Vagina (tissue), 2 donors: ENCODE data around the gene BNC1.

Experiments used
- POLR2A ChIP-seq, 2 donors: fragments of 450-650 bp; IDR thresholded peaks; one replicate each; pipeline ENCODE4 v1.6.1; 2017; ENCODE audit warnings: antibody characterized with exemption in 2 of 2, mild to moderate bottlenecking in 2 of 2, moderate library complexity in 2 of 2
- TF ChIP-seq, protein P1 (sequence below), 3 experiments: fragments of 450-650 bp in 2 of 3; fragments of 200-600 bp in 1 of 3; sonication (generic) in 1 of 3; IDR thresholded peaks; one replicate each; pipeline ENCODE4 v1.5.1; 2017 to 2019; ENCODE audit warnings: antibody characterized with exemption in 3 of 3, mild to moderate bottlenecking in 2 of 3, moderate library complexity in 2 of 3

- TF ChIP-seq, protein P1, sequence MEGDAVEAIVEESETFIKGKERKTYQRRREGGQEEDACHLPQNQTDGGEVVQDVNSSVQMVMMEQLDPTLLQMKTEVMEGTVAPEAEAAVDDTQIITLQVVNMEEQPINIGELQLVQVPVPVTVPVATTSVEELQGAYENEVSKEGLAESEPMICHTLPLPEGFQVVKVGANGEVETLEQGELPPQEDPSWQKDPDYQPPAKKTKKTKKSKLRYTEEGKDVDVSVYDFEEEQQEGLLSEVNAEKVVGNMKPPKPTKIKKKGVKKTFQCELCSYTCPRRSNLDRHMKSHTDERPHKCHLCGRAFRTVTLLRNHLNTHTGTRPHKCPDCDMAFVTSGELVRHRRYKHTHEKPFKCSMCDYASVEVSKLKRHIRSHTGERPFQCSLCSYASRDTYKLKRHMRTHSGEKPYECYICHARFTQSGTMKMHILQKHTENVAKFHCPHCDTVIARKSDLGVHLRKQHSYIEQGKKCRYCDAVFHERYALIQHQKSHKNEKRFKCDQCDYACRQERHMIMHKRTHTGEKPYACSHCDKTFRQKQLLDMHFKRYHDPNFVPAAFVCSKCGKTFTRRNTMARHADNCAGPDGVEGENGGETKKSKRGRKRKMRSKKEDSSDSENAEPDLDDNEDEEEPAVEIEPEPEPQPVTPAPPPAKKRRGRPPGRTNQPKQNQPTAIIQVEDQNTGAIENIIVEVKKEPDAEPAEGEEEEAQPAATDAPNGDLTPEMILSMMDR (IDR thresholded peaks at IDR 0.05): no peak
- TF ChIP-seq POLR2A (IDR thresholded peaks at IDR 0.05): no peak
Observed at GRCh38 chr15:83284559-83285283, at the start of gene BNC1.
